ENCODE data around the gene APBB2.

GRCh38 chr4:40954088-40954668, 260.2 kb downstream of the APBB2 start:
- TF ChIP-seq CTCF (IDR thresholded peaks at IDR 0.05; ENCODE audit: low read depth, low read length) = no peak
- TF ChIP-seq POLR2A (IDR thresholded peaks at IDR 0.05; ENCODE audit: extremely low read depth, insufficient read length) = no peak
- TF ChIP-seq MYC (IDR thresholded peaks at IDR 0.05; ENCODE audit: low read depth, low read length) = no peak
- TF ChIP-seq MAX (IDR thresholded peaks at IDR 0.05; ENCODE audit: low read depth, low read length) = no peak

Measured in NB4 (cell line).